HCT116 (cell line): ENCODE measurements around the gene ANKRD6. TPM values are rescaled to one million over a fixed set of nuclear protein-coding genes. Genes with fewer than 3 reads are reported as not detected.

Experiments used
- ATAC-seq: fragments of 200-7000 bp; cut with Tn5 transposase; 2 replicates; pipeline ENCODE4 v1.9.1; 2020; ENCODE audit warnings: mild to moderate bottlenecking, moderate library complexity
- BruUV-seq: library from RNA; stranded (reverse); fragments of 400-500 nt; replicated peaks from 2 replicates; lab custom pipeline; 2021; lab: Mats Ljungman, UMichigan
- CTCF ChIA-PET: fragments of 300-600 bp; sonication (Branson Sonifier 250); formaldehyde crosslinking; loops from one replicate; lab custom pipeline; 2021; ENCODE audit warnings: antibody characterized with exemption; lab: Charles Lee
- POLR2A ChIA-PET: fragments of 300-600, 350-600 bp; sonication (Branson Sonifier 250); formaldehyde crosslinking; loops from one replicate; lab custom pipeline; 2021; ENCODE audit warnings: antibody characterized with exemption; lab: Charles Lee
- RAD21 ChIA-PET, 2 experiments: fragments of 300-600 bp; sonication (Branson Sonifier 250); formaldehyde crosslinking; loops; one replicate each; lab custom pipeline; 2023; ENCODE audit warnings: low total read pairs in 2 of 2; ENCODE audit not compliant: uncharacterized antibody in 2 of 2, unreplicated experiment in 2 of 2, low non-redundant PET in 1 of 2; lab: Charles Lee
- DNase-seq: peaks from one replicate; pipeline ENCODE4 v3.0.0-alpha.2; 2010; ENCODE audit warnings: low read depth, low spot score
- H2AFZ ChIP-seq: fragments of 200-600 bp; shearing (Covaris generic), sonication (generic); 2 replicates; pipeline ENCODE4 v1.6.1; 2017; ENCODE audit warnings: low read depth, mixed run types, mixed read lengths, antibody characterized with exemption, low read length; ENCODE audit not compliant: poor library complexity, severe bottlenecking
- H3K27ac ChIP-seq: 2 replicates; pipeline ENCODE4 v1.5.1; 2012; ENCODE audit warnings: low read depth, low read length
- H3K27me3 ChIP-seq: fragments of 200-600 bp; sonication (generic); 2 replicates; pipeline ENCODE4 v1.6.1; 2016; ENCODE audit warnings: mixed run types, low read length, mixed read lengths; ENCODE audit not compliant: insufficient read depth
- H3K36me3 ChIP-seq, 2 experiments: fragments of 200-500 bp in 1 of 2; fragments of 200-600 bp in 1 of 2; sonication (Bioruptor generic) in 1 of 2; sonication (generic) in 1 of 2; 2 replicates each; pipeline versions ENCODE4 v1.5.1 to v1.6.1; 2014 to 2016; ENCODE audit warnings: low read length in 2 of 2, inconsistent platforms in 1 of 2, mixed read lengths in 1 of 2, mixed run types in 1 of 2; ENCODE audit not compliant: insufficient read depth in 2 of 2, control insufficient read depth in 1 of 2
- H3K4me1 ChIP-seq, 2 experiments: fragments of 200-600 bp in 1 of 2; sonication (generic) in 1 of 2; 2 replicates each; pipeline versions ENCODE4 v1.5.1 to v1.6.1; 2012 to 2017; ENCODE audit warnings: low read length in 2 of 2, inconsistent platforms in 1 of 2, mild to moderate bottlenecking in 1 of 2, mixed read lengths in 1 of 2, mixed run types in 1 of 2, moderate library complexity in 1 of 2; ENCODE audit not compliant: insufficient read depth in 2 of 2, control insufficient read depth in 1 of 2
- H3K4me2 ChIP-seq: fragments of 200-600 bp; sonication (generic); 2 replicates; pipeline ENCODE4 v1.6.1; 2017; ENCODE audit warnings: mixed run types, low read length, mixed read lengths
- H3K4me3 ChIP-seq, 2 experiments: fragments of 200-600 bp in 1 of 2; sonication (generic) in 1 of 2; replicated peaks in 1 of 2; 2 replicates each; pipeline ENCODE4 v1.5.1; 2011 to 2016; ENCODE audit warnings: low read length in 2 of 2, control low read depth in 1 of 2, low read depth in 1 of 2, mild to moderate bottlenecking in 1 of 2, mixed read lengths in 1 of 2, mixed run types in 1 of 2
- H3K79me2 ChIP-seq: fragments of 200-600 bp; sonication (generic); 2 replicates; pipeline ENCODE4 v1.6.1; 2017; ENCODE audit warnings: mild to moderate bottlenecking, mixed run types, low read length, moderate library complexity, mixed read lengths; ENCODE audit not compliant: insufficient read depth
- H3K9ac ChIP-seq: fragments of 200-600 bp; sonication (generic); 2 replicates; pipeline ENCODE4 v1.6.1; 2016; ENCODE audit warnings: low read length, mixed read lengths
- H3K9me2 ChIP-seq: fragments of 200-600 bp; sonication (generic), shearing (Covaris generic); 2 replicates; pipeline ENCODE4 v1.6.1; 2017; ENCODE audit warnings: mixed run types, mild to moderate bottlenecking, moderate library complexity; ENCODE audit not compliant: insufficient read depth
- H3K9me3 ChIP-seq, 2 experiments: fragments of 200-500 bp in 1 of 2; fragments of 200-600 bp in 1 of 2; sonication (Bioruptor generic) in 1 of 2; sonication (generic) in 1 of 2; 2 replicates each; pipeline ENCODE4 v1.6.1; 2014 to 2017; ENCODE audit warnings: low read length in 2 of 2, mixed read lengths in 2 of 2, inconsistent platforms in 1 of 2, low read depth in 1 of 2, mild to moderate bottlenecking in 1 of 2, mixed run types in 1 of 2, moderate library complexity in 1 of 2; ENCODE audit not compliant: control insufficient read depth in 1 of 2, insufficient read depth in 1 of 2
- H4K20me1 ChIP-seq: fragments of 200-600 bp; sonication (generic), shearing (Covaris generic); 2 replicates; pipeline ENCODE4 v1.6.1; 2017; ENCODE audit warnings: mixed run types, mild to moderate bottlenecking, moderate library complexity; ENCODE audit not compliant: insufficient read depth
- CEBPB ChIP-seq: IDR thresholded peaks from 2 replicates; pipeline ENCODE4 v1.6.1; 2012; ENCODE audit warnings: low read depth
- EZH2phosphoT487 ChIP-seq: fragments of 200-600 bp; IDR thresholded peaks from 2 replicates; pipeline ENCODE4 v1.6.1; 2018; ENCODE audit warnings: antibody characterized with exemption, borderline replicate concordance
- FOSL1 ChIP-seq: IDR thresholded peaks from 2 replicates; pipeline ENCODE4 v1.6.1; 2012; ENCODE audit warnings: low read depth
- JUND ChIP-seq: IDR thresholded peaks from 2 replicates; pipeline ENCODE4 v1.6.1; 2012
- POLR2A ChIP-seq: IDR thresholded peaks from 2 replicates; pipeline ENCODE4 v1.7.0; 2011; ENCODE audit warnings: borderline replicate concordance; ENCODE audit not compliant: insufficient read depth, insufficient read length; ENCODE audit errors: extremely low read depth
- POLR2AphosphoS5 ChIP-seq: IDR thresholded peaks from 2 replicates; pipeline ENCODE4 v1.6.1; 2011; ENCODE audit warnings: mild to moderate bottlenecking, low read depth, low read length, moderate library complexity
- RAD21 ChIP-seq: IDR thresholded peaks from 2 replicates; pipeline ENCODE4 v1.6.1; 2012; ENCODE audit warnings: low read depth, mild to moderate bottlenecking
- SP1 ChIP-seq: IDR thresholded peaks from 2 replicates; pipeline ENCODE4 v1.6.1; 2012; ENCODE audit warnings: low read depth
- SRF ChIP-seq: IDR thresholded peaks from 2 replicates; pipeline ENCODE4 v1.6.1; 2012; ENCODE audit warnings: low read depth
- TCF7L2 ChIP-seq: IDR thresholded peaks from 2 replicates; pipeline ENCODE4 v1.7.0; 2011; ENCODE audit warnings: borderline replicate concordance, inconsistent platforms; ENCODE audit not compliant: insufficient read depth, insufficient read length; ENCODE audit errors: extremely low read depth
- YY1 ChIP-seq: IDR thresholded peaks from 2 replicates; pipeline ENCODE4 v1.6.1; 2011; ENCODE audit warnings: low read length, low read depth, moderate library complexity, mild to moderate bottlenecking; ENCODE audit not compliant: insufficient replicate concordance; ENCODE audit errors: extremely low read depth
- ZBTB33 ChIP-seq: IDR thresholded peaks from 2 replicates; pipeline ENCODE4 v1.6.1; 2011; ENCODE audit warnings: mild to moderate bottlenecking, low read length, moderate library complexity; ENCODE audit not compliant: insufficient replicate concordance; ENCODE audit errors: extremely low read depth
- ZFX ChIP-seq: fragments of 450-650 bp; IDR thresholded peaks from 2 replicates; pipeline ENCODE4 v1.6.1; 2017
- intact Hi-C: fragments of 100-400 bp; cut with micrococcal nuclease; formaldehyde crosslinking; loops from 2 replicates; pipeline ENCODE4 v1.10.0; 2022
- total RNA-seq: library from RNA; stranded (reverse); gene quantifications from one replicate; pipeline ENCODE4 v1.2.1, GENCODE V29; 2021; ENCODE audit not compliant: unreplicated experiment

Gene ANKRD6
- total RNA-seq, 1 experiment from 2014 or later = 9.9 TPM

- Histone ChIP-seq H3K27ac (no peak overlapping the region), H3K9me3 (no peaks in the 10 kb centered on the region), H3K27me3 (no peaks in the 10 kb centered on the region), H2AFZ (no peak overlapping the region), H3K36me3 (no peaks in the 10 kb centered on the region), H3K4me3 (no peak overlapping the region), H3K4me1 (no peaks in the 10 kb centered on the region), H3K79me2 (no peaks in the 10 kb centered on the region), H4K20me1 (no peaks in the 10 kb centered on the region), H3K9me2 (no peaks in the 10 kb centered on the region), H3K4me2 (no peak overlapping the region), H3K9ac (no peak overlapping the region)
- intact Hi-C loops = no loop called here
- ATAC-seq = no peak
- TF ChIP-seq ZFX (no peak), TCF7L2 (no peak), CEBPB (no peak), JUND (no peak), EZH2phosphoT487 (no peak), POLR2A (no peak), YY1 (no peak), FOSL1 (no peak)
- DNase-seq = no peak
- no TSS peak for BruUV-seq
- CTCF ChIA-PET = no interaction called here
- POLR2A ChIA-PET = no interaction called here
- RAD21 ChIA-PET = no interaction called here
These were observed 16.2 kb downstream of the ANKRD6 start for GRCh38 chr6:89449193-89449592.

- no TSS peak for BruUV-seq
- ATAC-seq = no peak
- Histone ChIP-seq H3K4me3 (no peak overlapping the region), H3K4me1 (no peaks in the 10 kb centered on the region), H4K20me1 (no peaks in the 10 kb centered on the region), H2AFZ (no peak overlapping the region), H3K4me2 (no peak overlapping the region), H3K27me3 (no peaks in the 10 kb centered on the region), H3K36me3 (no peaks in the 10 kb centered on the region), H3K9me3 (no peaks in the 10 kb centered on the region), H3K79me2 (no peaks in the 10 kb centered on the region), H3K27ac (no peak overlapping the region), H3K9me2 (no peaks in the 10 kb centered on the region)
- RAD21 ChIA-PET = no interaction called here
- POLR2A ChIA-PET = no interaction called here
- no peak for TF ChIP-seq SRF
- TF ChIP-seq POLR2AphosphoS5 = no peak
- no peak for TF ChIP-seq ZBTB33
- TF ChIP-seq YY1 = no peak
- no peak for TF ChIP-seq SP1
- no peak for TF ChIP-seq CEBPB
- no peak for TF ChIP-seq POLR2A
- TF ChIP-seq RAD21 = no peak
- TF ChIP-seq, all 23 proteins: peak for 0
- intact Hi-C loops = no loop called here
- no peak overlapping the region for H3K9ac ChIP-seq
- CTCF ChIA-PET = no interaction called here
- DNase-seq = no peak
These were observed 19.3 kb downstream of the ANKRD6 start for GRCh38 chr6:89452281-89452680.
